ENCODE data around the gene XPR1. TPM values are rescaled to one million over a fixed set of nuclear protein-coding genes. Genes with fewer than 3 reads are reported as not detected.

Gene XPR1
- 25.7 and 31.3 TPM in 2 replicates for total RNA-seq

GRCh38 chr1:180631766-180632325, at the start of gene XPR1:
Gene XPR1 (plus strand): TSS chr1:180632022. CDS start chr1:180632202, 180 bp downstream.

GRCh38 chr1:180912801-180913565, 281.2 kb downstream of the XPR1 start, which contains the start of gene KIAA1614:
Gene KIAA1614 (plus strand): TSS chr1:180912897. CDS start chr1:180913244, 347 bp downstream.

Other genes starting within 250 kb of the XPR1 start
- gene ACBD6, start 129.4 kb upstream of the XPR1 start, total RNA-seq = 40.7 and 42.8 TPM in 2 replicates
- not detected in 2 replicates for gene OVAAL, start 73.1 kb upstream of the XPR1 start, total RNA-seq